ENCODE measurements around the gene SLC35E1.
"Not testable (repeated sequence)": the region's sequence is repeated elsewhere in the genome, so short reads cannot be mapped to it uniquely, and the experiment has no call there.

Gene SLC35E1

GRCh38 chr19:16520074-16520973, 51.9 kb downstream of the SLC35E1 start:
- DNase-seq, result no peak

GRCh38 chr19:16519230-16519687, 53.0 kb downstream of the SLC35E1 start:
- no peak for DNase-seq

- DNase-seq, result no peak
Measured at GRCh38 chr19:16518483-16519229, 53.6 kb downstream of the SLC35E1 start.

- no peak for DNase-seq
Measured at GRCh38 chr19:16518061-16518460, 54.2 kb downstream of the SLC35E1 start.

- DNase-seq, result no peak
Measured at GRCh38 chr19:16516923-16517610, 55.1 kb downstream of the SLC35E1 start.

- DNase-seq, result no peak
Measured at GRCh38 chr19:16516381-16516780, 55.8 kb downstream of the SLC35E1 start.

- no peak for DNase-seq
Measured at GRCh38 chr19:16514383-16515019, 57.7 kb downstream of the SLC35E1 start.

GRCh38 chr19:16512611-16513010, 59.6 kb downstream of the SLC35E1 start:
- not testable (repeated sequence) for DNase-seq

GRCh38 chr19:16509141-16510061, 62.8 kb downstream of the SLC35E1 start:
- no peak for DNase-seq

- DNase-seq, result no peak
Measured at GRCh38 chr19:16508546-16508945, 63.7 kb downstream of the SLC35E1 start.

- DNase-seq, result no peak
Measured at GRCh38 chr19:16506961-16507360, 65.3 kb downstream of the SLC35E1 start.

- not testable (repeated sequence) for DNase-seq
Measured at GRCh38 chr19:16506161-16506560, 66.1 kb downstream of the SLC35E1 start.

GRCh38 chr19:16504271-16504670, 67.9 kb downstream of the SLC35E1 start:
- no peak for DNase-seq
